Measurements from ENCODE around the gene LBX1.

Gene LBX1

GRCh38 chr10:101222683-101223273 is 6.5 kb downstream of the LBX1 start:
- Histone ChIP-seq H3K4me1 (ENCODE audit: insufficient read depth, low read length) (peaks cover 30% of the 10 kb centered on the region), H3K27ac (ENCODE audit: low read depth, low read length) (no peak overlapping the region), H3K27me3 (ENCODE audit: control insufficient read depth in 1 of 2, insufficient read depth in 2 of 2, low read length in 2 of 2) (peaks cover 87 to 100% of the 10 kb centered on the region in 2 donors), H3K4me3 (ENCODE audit: low read depth in 1 of 2, low read length in 2 of 2) (peak overlapping the region; percentile 38 to 67), H3K9me3 (ENCODE audit: low read length) (no peaks in the 10 kb centered on the region), H3K36me3 (ENCODE audit: insufficient read depth, low read length) (no peaks in the 10 kb centered on the region), H3K9ac (ENCODE audit: low read length) (no peak overlapping the region)

- Histone ChIP-seq H3K4me1 (ENCODE audit: insufficient read depth, low read length) (peaks cover 30% of the 10 kb centered on the region), H3K27me3 (ENCODE audit: control insufficient read depth in 1 of 2, insufficient read depth in 2 of 2, low read length in 2 of 2) (peaks cover 89 to 100% of the 10 kb centered on the region in 2 donors), H3K9me3 (ENCODE audit: low read length) (no peaks in the 10 kb centered on the region), H3K4me3 (ENCODE audit: low read depth in 1 of 2, low read length in 2 of 2) (no peak overlapping the region), H3K9ac (ENCODE audit: low read length) (no peak overlapping the region), H3K27ac (ENCODE audit: low read depth, low read length) (no peak overlapping the region), H3K36me3 (ENCODE audit: insufficient read depth, low read length) (no peaks in the 10 kb centered on the region)
Observed at GRCh38 chr10:101221963-101222531, 7.2 kb downstream of the LBX1 start.

DNA sequence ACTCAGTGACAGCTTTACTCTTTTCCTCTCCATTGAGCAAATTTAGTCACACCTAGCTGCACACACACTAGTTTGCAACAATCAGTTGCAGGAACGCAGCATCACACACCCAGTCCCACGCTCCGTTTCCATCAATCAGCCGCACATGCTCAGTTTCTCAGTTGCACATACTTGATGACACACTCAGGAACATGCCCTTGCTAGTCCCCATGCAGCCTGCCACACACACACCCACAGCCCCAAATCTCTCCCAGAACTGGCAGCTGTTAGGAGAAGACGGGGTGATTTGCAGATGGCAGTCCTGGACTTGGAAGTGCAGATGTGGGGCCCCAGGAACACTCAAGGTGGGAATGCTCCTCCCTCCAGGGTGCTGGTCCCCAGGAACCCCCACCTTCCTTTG is 7.7 kb downstream of the LBX1 start:
- H3K9ac ChIP-seq (ENCODE audit: low read length): no peak overlapping the region
- no peaks in the 10 kb centered on the region for H3K9me3 ChIP-seq (ENCODE audit: low read length)
- no peak overlapping the region for H3K4me3 ChIP-seq (ENCODE audit: low read depth in 1 of 2, low read length in 2 of 2)
- H3K36me3 ChIP-seq (ENCODE audit: insufficient read depth, low read length): no peaks in the 10 kb centered on the region
- H3K27ac ChIP-seq (ENCODE audit: low read depth, low read length): no peak overlapping the region
- H3K27me3 ChIP-seq (ENCODE audit: control insufficient read depth in 1 of 2, insufficient read depth in 2 of 2, low read length in 2 of 2): peaks cover 91 to 100% of the 10 kb centered on the region in 2 donors
- H3K4me1 ChIP-seq (ENCODE audit: insufficient read depth, low read length): peaks cover 25% of the 10 kb centered on the region

DNA sequence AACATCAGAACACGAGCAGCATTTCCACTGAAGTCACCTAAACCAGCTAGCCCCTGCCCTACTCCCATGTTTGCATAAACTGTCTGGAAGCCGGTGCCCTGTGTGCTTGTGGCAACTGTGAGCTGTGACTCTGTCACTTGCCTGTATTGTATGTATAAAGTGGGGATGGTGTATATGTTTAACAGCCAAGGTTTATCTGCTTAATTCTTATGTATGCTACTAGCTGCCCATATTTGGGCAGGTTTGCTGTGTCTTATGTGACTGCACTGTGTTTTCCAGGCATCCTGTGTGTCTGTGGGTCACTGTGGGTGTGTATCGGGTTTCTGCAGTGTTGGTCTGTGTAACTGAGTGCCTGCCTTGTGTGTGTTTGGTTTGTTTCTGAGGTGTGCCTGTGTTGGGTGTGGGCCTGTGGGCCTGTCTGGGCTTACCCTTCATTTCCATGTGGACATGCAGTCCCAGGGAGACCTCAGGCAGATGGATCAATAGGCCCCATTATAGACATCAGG is 9.3 kb downstream of the LBX1 start:
- H3K9me3 ChIP-seq (ENCODE audit: low read length): no peaks in the 10 kb centered on the region
- peaks cover 25% of the 10 kb centered on the region for H3K4me1 ChIP-seq (ENCODE audit: insufficient read depth, low read length)
- no peaks in the 10 kb centered on the region for H3K36me3 ChIP-seq (ENCODE audit: insufficient read depth, low read length)
- no peak overlapping the region for H3K9ac ChIP-seq (ENCODE audit: low read length)
- H3K4me3 ChIP-seq (ENCODE audit: low read depth in 1 of 2, low read length in 2 of 2): no peak overlapping the region
- peaks cover 91 to 100% of the 10 kb centered on the region in 2 donors for H3K27me3 ChIP-seq (ENCODE audit: control insufficient read depth in 1 of 2, insufficient read depth in 2 of 2, low read length in 2 of 2)
- H3K27ac ChIP-seq (ENCODE audit: low read depth, low read length): no peak overlapping the region

GRCh38 chr10:101219139-101219945 is 9.9 kb downstream of the LBX1 start:
- H3K27ac ChIP-seq (ENCODE audit: low read depth, low read length): no peak overlapping the region
- H3K27me3 ChIP-seq (ENCODE audit: control insufficient read depth in 1 of 2, insufficient read depth in 2 of 2, low read length in 2 of 2): peaks cover 93 to 100% of the 10 kb centered on the region in 2 donors

DNA sequence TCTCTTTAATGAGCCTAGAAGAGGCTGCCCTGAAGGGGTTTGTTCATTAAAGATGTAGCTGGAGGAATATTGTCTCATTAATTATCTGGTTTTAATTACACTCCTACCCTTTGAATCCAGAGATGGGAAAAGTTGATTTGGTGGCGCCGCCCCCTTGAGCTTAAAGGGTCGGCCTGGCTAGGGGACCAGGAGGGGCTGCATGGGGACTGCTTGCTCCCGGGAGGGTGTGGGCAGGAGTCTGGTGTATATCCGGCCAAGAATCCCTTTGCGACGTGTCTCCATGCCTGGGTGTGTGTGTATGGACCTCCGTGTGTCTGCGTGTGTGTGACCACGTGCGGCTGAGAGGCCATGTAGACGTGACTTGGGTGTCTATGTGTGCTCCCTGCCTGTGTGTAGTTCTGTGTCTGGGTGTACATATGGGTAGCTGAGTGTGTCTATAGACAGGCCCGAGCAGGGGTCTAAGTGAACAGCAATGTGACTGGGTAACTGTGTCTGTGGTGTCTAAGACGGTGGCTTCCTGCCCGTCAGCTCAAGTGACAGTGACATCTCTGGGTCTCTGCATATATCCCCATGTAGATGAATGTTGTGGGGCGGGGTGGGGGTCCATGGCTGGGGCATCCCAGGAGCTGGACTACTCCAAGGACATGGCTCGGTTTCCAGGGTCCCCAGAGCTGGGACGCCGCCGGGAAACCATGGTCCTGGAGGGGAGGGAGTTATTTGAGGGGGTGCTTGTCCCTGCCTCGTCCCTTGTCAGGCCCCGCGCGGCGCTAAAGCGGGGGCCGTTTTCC is 10.7 kb downstream of the LBX1 start:
- Histone ChIP-seq H3K27ac (ENCODE audit: low read depth, low read length) (no peak overlapping the region), H3K27me3 (ENCODE audit: control insufficient read depth in 1 of 2, insufficient read depth in 2 of 2, low read length in 2 of 2) (peaks cover 93 to 100% of the 10 kb centered on the region in 2 donors), H3K36me3 (ENCODE audit: insufficient read depth, low read length) (no peaks in the 10 kb centered on the region), H3K4me1 (ENCODE audit: insufficient read depth, low read length) (peaks cover 26% of the 10 kb centered on the region), H3K9ac (ENCODE audit: low read length) (no peak overlapping the region), H3K4me3 (ENCODE audit: low read depth in 1 of 2, low read length in 2 of 2) (no peak overlapping the region), H3K9me3 (ENCODE audit: low read length) (no peaks in the 10 kb centered on the region)

More at GRCh38 chr10:101219139-101219945, 9.9 kb downstream of the LBX1 start:
- H3K36me3 ChIP-seq (ENCODE audit: insufficient read depth, low read length): no peaks in the 10 kb centered on the region
- H3K4me1 ChIP-seq (ENCODE audit: insufficient read depth, low read length): peaks cover 23% of the 10 kb centered on the region
- no peak overlapping the region for H3K4me3 ChIP-seq (ENCODE audit: low read depth in 1 of 2, low read length in 2 of 2)
- H3K9ac ChIP-seq (ENCODE audit: low read length): no peak overlapping the region
- no peaks in the 10 kb centered on the region for H3K9me3 ChIP-seq (ENCODE audit: low read length)

DNA sequence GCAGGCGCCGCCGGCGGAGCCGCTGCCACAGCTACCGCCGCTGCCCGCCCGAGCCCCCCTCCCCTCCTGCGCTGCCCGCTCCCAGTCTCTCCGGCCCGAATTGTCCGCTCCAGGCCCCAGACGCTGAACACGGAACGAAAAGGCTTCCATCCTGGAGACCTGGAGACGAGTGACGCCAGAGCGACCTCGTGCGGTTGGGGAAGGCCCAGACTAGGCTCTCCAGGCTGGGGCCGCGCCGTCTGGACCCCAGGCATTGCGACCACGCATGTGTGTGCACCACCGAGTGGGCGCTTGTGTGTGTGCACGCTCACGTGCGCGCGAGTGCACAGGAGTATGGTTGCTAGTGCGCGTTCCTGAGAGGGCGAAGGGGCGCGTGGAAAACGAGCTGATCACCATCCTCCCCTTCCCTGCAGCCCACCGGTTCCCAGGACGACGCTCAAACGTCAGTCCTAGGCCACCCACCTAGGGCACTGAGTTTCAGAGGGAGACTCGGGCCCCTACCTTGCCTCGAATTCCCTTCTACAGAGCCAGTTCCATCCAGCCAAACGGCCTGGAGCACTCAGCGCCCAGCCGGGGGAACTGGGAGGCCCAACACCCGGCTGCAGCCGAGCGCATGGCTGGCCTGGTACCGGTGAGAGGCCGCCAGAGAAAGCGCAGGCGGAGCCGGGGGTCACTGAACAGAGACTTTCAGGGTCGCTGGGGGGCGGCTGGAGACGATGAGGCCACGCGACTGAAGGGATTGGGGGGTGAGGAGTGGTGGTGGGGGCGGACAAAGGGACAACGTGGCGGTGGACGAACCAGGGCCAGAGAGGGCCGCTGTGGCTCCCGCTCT is 11.6 kb downstream of the LBX1 start:
- peaks cover 20% of the 10 kb centered on the region for H3K4me1 ChIP-seq (ENCODE audit: insufficient read depth, low read length)
- peaks cover 86 to 100% of the 10 kb centered on the region in 2 donors for H3K27me3 ChIP-seq (ENCODE audit: control insufficient read depth in 1 of 2, insufficient read depth in 2 of 2, low read length in 2 of 2)
- H3K27ac ChIP-seq (ENCODE audit: low read depth, low read length): no peak overlapping the region
- no peak overlapping the region for H3K4me3 ChIP-seq (ENCODE audit: low read depth in 1 of 2, low read length in 2 of 2)
- no peak overlapping the region for H3K9ac ChIP-seq (ENCODE audit: low read length)
- H3K36me3 ChIP-seq (ENCODE audit: insufficient read depth, low read length): no peaks in the 10 kb centered on the region
- H3K9me3 ChIP-seq (ENCODE audit: low read length): no peaks in the 10 kb centered on the region

GRCh38 chr10:101217044-101217425 is 12.2 kb downstream of the LBX1 start:
- no peak overlapping the region for H3K4me3 ChIP-seq (ENCODE audit: low read depth in 1 of 2, low read length in 2 of 2)

GRCh38 chr10:101216207-101217043 is 12.8 kb downstream of the LBX1 start:
- Histone ChIP-seq H3K4me1 (ENCODE audit: insufficient read depth, low read length) (peaks cover 18% of the 10 kb centered on the region), H3K9ac (ENCODE audit: low read length) (no peak overlapping the region), H3K27me3 (ENCODE audit: control insufficient read depth in 1 of 2, insufficient read depth in 2 of 2, low read length in 2 of 2) (peaks cover 86 to 100% of the 10 kb centered on the region in 2 donors), H3K9me3 (ENCODE audit: low read length) (no peaks in the 10 kb centered on the region), H3K36me3 (ENCODE audit: insufficient read depth, low read length) (no peaks in the 10 kb centered on the region), H3K4me3 (ENCODE audit: low read depth in 1 of 2, low read length in 2 of 2) (no peak overlapping the region), H3K27ac (ENCODE audit: low read depth, low read length) (no peak overlapping the region)

More at GRCh38 chr10:101217044-101217425, 12.2 kb downstream of the LBX1 start:
- peaks cover 18% of the 10 kb centered on the region for H3K4me1 ChIP-seq (ENCODE audit: insufficient read depth, low read length)
- H3K27ac ChIP-seq (ENCODE audit: low read depth, low read length): no peak overlapping the region
- H3K9ac ChIP-seq (ENCODE audit: low read length): no peak overlapping the region
- no peaks in the 10 kb centered on the region for H3K36me3 ChIP-seq (ENCODE audit: insufficient read depth, low read length)
- H3K27me3 ChIP-seq (ENCODE audit: control insufficient read depth in 1 of 2, insufficient read depth in 2 of 2, low read length in 2 of 2): peaks cover 86 to 100% of the 10 kb centered on the region in 2 donors
- no peaks in the 10 kb centered on the region for H3K9me3 ChIP-seq (ENCODE audit: low read length)

All from muscle layer of colon (tissue), 2 donors.